CD4-positive, alpha-beta T cell treated with Interleukin-12 subunit alpha and Interleukin-12 subunit beta, for 1 hour (primary cell): Measurements from ENCODE around the gene EPOP.
A peak's percentile ranks its signal among the peaks of the same experiment; 100 is the strongest.

ENCODE experiments used
- DNase-seq: peaks from one replicate; pipeline ENCODE4 v3.0.0-alpha.2; 2020

The EPOP gene

DNA sequence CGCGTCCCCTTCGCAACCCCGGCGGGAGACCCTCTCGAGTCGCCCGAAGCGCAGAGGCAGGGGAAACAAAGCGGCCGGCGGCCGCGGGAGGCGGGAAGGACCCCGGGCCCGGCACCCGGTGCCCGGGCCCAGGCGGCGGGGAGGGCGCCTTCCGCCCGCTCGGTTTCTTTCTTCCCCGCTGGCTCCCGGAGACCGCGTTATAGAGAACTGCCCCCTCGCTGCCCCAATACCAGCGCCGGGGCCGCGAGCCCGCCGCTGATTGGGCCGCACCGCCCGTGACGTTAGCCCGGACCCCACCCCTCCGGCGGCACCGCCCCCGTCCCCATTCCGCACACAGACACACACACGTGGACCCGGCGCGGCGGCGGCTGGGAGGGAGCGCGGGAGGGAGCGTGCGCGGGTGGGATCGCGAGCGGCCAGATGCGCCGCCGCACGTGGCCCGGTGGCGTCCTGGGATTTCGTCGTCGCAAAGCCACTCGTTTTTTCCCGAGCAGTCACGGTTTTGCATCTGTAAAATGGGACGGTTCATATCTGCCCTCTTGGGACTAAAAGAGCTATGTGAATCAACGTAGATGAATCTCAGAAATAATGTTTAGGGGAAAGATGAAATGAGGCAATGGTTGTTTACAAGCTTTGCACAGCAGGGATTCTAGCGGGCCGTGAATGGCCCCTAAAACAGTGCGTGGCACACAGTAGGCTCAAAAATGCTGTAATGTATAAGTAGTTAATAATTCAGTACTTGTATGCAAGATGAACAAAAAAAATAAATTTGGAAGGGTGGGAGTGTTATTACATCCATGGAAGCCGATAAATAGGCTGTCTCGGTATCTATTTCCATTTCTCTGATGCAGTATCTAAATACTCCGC, at the start of gene EPOP:
TSS of gene EPOP (minus strand) at position 209 of the 867 bp plus-strand sequence. CDS start 462 bp downstream, outside the sequence.
- peak; percentile 90 for DNase-seq

GRCh38 chr17:38721802-38722201, 47.0 kb upstream of the EPOP start:
- DNase-seq = no peak

- DNase-seq = no peak
These were observed 46.2 kb upstream of the EPOP start for GRCh38 chr17:38720941-38721340.

- no peak for DNase-seq
These were observed 45.3 kb upstream of the EPOP start for GRCh38 chr17:38719943-38720641.

DNA sequence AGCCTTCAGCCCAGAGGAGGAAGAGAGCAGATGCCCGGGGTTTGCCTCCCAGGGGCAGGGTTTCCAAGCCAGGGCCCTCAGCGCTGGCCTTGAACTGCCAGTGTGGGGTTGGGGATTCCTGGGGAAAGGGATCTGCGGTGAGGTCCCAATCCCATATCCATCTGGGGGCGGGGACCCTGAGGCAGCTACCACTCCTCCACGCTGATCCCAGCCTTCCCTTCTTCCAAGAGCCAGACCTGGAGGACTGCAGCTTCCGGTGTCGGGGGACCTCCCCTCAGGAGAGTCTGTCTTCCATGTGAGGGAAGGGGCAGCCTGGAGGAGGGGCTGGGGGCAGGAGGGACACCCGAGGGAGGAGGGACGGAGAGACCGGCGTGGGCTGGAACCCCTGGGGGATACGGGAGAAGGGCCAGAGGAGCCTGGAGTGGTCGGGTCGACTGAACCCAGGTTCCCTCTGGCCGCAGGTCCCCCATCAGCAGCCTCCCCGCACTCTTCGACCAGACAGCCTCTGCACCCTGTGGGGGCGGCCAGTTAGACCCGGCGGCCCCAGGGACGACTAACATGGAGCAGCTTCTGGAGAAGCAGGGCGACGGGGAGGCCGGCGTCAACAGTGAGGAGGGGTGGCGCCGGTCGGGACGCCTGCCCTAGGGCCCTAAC, 44.7 kb upstream of the EPOP start:
- no peak for DNase-seq

DNA sequence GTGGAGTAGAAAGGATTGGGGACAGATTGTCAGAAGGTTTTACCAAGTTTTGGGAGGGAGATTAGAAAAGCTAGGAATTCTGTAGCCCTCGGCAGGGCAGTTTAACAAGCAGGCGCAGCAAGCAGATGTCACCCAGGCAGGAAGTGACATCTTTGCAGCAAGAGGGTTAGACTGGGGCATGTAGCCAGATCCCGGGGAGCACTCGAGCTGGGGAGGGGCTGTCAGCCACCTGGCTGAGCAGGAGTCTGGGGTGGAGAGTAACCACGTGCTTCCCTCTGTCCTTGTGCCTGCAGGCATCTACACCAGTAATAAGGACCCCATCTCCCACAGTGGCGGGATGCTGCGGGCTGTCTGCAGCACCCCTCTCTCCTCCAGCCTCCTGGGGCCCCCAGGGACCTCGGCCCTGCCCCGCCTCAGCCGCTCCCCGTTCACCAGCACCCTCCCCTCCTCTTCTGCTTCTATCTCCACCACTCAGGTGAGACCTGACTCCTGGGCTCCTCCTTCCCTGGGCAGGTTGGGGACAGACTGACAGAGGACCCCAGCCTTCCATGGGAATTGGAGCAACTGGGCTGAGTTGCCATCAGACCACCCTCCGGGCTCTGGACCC, 42.5 kb upstream of the EPOP start:
- no peak for DNase-seq

DNA sequence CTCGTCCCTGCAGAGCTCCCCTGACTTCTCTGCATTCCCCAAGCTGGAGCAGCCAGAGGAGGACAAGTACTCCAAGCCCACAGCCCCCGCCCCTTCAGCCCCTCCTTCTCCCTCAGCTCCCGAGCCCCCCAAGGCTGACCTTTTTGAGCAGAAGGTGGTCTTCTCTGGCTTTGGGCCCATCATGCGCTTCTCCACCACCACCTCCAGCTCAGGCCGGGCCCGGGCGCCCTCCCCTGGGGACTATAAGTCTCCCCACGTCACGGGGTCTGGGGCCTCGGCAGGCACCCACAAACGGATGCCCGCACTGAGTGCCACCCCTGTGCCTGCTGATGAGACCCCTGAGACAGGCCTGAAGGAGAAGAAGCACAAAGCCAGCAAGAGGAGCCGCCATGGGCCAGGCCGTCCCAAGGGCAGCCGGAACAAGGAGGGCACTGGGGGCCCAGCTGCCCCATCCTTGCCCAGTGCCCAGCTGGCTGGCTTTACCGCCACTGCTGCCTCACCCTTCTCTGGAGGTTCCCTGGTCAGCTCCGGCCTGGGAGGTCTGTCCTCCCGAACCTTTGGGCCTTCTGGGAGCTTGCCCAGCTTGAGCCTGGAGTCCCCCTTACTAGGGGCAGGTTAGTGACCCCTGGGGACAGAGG, 41.7 kb upstream of the EPOP start:
- DNase-seq = no peak

DNA sequence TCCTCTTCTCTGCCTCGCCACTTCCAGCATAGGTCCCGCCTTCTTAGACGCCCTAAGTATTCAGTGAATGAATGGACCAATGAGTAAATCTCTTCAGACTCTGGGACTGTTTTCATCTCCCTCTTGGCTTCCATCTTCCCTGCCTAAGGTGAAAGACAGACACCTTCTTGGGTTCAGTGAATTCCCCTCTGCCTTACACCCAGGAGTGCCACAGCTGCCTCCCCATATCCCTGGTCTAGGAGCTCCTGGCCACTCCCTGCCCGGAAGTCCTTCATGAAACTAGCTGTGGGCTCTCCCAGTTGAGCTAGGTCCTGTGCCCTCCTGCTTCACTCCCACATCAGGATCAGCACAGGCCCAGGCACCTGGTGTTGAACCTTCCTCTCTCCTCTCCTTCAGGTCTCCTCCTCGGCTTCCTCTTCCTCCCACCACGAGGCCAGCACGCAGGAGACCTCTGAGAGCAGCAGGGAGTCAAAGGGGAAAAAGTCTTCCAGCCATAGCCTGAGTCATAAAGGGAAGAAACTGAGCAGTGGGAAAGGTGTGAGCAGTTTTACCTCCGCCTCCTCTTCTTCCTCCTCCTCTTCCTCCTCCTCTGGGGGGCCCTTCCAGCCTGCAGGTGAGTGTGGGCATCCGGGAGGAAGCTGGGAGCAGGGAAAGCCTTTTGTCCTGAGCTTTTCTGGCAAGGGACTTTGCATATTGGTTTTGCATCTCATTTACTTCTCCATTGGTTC, 40.6 kb upstream of the EPOP start:
- DNase-seq = no peak

- DNase-seq = no peak
These were observed 38.8 kb upstream of the EPOP start for GRCh38 chr17:38713456-38714075.

DNA sequence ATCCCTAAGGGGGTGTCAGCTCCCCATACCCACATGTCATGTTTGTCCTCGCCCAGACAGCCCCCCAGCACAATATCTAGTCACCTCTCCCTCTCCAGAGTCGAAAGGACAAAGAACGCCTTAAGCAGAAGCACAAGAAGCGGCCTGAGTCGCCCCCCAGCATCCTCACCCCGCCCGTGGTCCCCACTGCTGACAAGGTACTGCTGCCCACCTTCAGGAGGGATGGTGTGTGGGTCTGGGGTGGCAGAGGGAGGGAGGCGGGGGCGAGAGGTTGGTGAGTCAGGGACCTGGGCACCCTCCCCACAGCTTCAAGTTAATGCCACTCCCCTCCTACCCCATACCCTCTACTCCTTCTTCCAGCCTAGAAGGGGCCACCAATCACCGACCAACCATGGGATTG, 37.8 kb upstream of the EPOP start:
- DNase-seq = no peak

DNA sequence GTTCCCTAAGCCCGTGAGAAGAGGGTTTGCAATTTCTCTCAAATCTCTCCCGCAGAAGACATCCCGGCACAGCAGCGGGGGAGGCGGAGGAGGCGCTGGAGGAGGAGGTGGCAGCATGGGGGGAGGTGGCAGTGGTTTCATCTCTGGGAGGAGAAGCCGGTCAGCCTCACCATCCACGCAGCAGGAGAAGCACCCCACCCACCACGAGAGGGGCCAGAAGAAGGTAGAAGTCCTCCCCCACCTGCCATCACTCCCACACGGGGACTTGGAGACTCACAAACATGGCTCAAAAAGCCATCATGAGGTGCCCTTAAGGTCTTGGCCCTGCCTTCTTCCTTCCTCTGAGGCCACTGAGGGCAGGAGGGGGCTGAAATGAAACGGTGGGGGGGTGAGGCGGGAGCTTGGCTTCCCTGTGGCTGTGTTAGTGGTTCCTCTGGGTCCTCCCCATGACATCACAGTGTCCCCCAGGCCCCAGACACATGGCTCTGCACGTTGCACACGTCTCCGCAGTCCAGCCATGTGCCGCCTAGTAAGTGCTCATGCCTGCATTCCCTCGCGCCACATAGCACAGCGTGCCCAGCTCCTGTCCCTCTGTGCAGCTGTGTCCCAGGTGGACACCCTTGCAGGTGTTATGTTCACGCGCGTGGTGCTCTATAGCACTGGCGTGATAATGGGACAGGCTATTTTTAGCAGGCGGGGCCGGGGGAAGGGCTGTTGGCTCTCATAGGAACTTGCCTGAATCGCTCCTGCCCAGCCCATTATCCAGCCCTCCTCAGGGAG, 37.2 kb upstream of the EPOP start:
- no peak for DNase-seq

- DNase-seq = no peak
These were observed 36.2 kb upstream of the EPOP start for GRCh38 chr17:38710985-38711384.

- DNase-seq = no peak
These were observed 35.8 kb upstream of the EPOP start for GRCh38 chr17:38710604-38710962.

- no peak for DNase-seq
These were observed 35.3 kb upstream of the EPOP start for GRCh38 chr17:38709864-38710603.

DNA sequence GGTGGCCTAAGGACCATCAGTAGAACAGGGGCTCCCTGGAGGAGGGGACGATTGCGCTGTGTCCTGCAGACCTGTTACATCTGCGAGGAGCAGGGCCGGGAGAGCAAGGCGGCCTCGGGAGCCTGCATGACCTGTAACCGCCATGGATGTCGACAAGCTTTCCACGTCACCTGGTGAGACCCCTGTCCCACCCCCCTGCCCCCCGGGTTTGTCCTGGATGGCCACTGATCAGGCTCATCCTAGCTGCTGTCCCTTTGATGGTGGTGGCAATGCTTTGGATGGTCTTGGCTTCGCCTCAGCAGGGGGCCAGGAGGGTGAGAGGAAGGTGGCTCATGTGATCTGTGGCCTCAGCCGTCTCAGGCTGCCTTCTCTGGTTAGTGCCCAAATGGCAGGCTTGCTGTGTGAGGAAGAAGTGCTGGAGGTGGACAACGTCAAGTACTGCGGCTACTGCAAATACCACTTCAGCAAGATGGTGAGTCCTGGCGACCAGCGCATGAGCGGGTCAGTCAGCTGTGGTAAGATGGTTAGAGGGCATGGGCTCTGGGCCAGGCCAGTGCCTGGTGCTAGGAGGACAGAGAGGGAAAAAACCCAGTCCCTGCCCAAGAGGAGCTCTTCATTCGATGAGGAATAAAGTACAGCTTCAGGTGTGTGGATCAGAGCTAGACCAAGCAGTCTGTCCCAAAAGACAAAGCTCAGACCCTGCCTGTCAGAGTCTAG, 34.5 kb upstream of the EPOP start:
- no peak for DNase-seq

DNA sequence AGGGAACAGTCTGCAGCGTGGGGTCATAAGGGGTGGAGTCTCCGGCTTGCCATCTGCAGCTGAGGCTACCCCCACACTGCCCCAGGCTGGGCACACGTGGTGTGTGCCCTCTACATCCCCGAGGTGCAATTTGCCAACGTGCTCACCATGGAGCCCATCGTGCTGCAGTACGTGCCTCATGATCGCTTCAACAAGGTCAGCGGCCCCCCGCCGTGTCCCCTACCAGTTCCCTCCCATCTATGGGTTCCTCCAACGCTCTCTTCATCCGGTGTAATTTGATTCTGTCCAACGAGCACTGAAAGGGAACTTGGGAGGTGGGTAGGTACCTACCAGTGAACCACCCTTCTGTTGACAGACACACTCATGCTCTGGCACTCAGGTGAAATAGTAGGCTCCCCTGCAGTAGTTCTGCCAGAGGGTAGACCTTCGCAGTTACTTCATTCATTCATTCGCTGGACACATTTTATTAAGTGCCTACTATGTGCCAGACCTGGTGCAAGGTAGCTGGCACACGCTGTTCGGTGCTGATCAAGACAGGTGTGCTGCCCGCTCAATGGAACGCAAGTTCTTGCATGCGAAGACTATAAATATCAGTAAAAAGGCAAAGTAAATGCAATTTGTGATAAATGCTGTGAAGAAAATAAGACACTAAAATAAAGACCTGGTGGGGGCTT, 33.1 kb upstream of the EPOP start:
- no peak for DNase-seq

GRCh38 chr17:38706505-38707216, 31.9 kb upstream of the EPOP start:
- peak; percentile 38 for DNase-seq
